ENCODE data around the gene INAFM1.
A peak's percentile ranks its signal among the peaks of the same experiment; 100 is the strongest.

Gene INAFM1

GRCh38 chr19:47305309-47305751 is 30.6 kb downstream of the INAFM1 start:
- no peaks in the 10 kb centered on the region for H3K9me3 ChIP-seq (ENCODE audit: control insufficient read depth, insufficient read depth, low read length)
- peaks cover 2% of the 10 kb centered on the region; the same call in 1 of the 2 replicates for H3F3A ChIP-seq (ENCODE audit: control insufficient read depth, insufficient read depth)
- peak overlapping the region; percentile 51 for H3K4me2 ChIP-seq (ENCODE audit: low read length)
- no peaks in the 10 kb centered on the region for H4K20me1 ChIP-seq (ENCODE audit: control insufficient read depth, insufficient read depth, low read depth, low read length)
- H3K4me3 ChIP-seq (ENCODE audit: low read length), result peak overlapping the region; percentile 6; the same call in 1 of the 2 replicates
- H3K79me2 ChIP-seq (ENCODE audit: control insufficient read depth, low read length), result no peaks in the 10 kb centered on the region
- TF ChIP-seq EZH2phosphoT487 (IDR thresholded peaks at IDR 0.05; ENCODE audit: borderline replicate concordance, low read length) (no peak), CTCF (IDR thresholded peaks at IDR 0.05; ENCODE audit: low read depth, low read length, poor library complexity, severe bottlenecking) (peak; percentile 98)
- H3K4me1 ChIP-seq (ENCODE audit: control insufficient read depth, low read length), result peaks cover 42% of the 10 kb centered on the region
- H3K27ac ChIP-seq (ENCODE audit: low read depth, low read length), result no peak overlapping the region
- H3K27me3 ChIP-seq (ENCODE audit: control insufficient read depth, low read length), result peaks cover 15% of the 10 kb centered on the region; the same call in 1 of the 2 replicates
- H3K9me2 ChIP-seq (replicated peaks; ENCODE audit: control insufficient read depth, low read length), result no peaks in the 10 kb centered on the region
- no peaks in the 10 kb centered on the region for H3K36me3 ChIP-seq (ENCODE audit: control insufficient read depth, low read length)

GRCh38 chr19:47306303-47306702 is 31.6 kb downstream of the INAFM1 start:
- H3K79me2 ChIP-seq (ENCODE audit: control insufficient read depth, low read length), result no peaks in the 10 kb centered on the region
- no peaks in the 10 kb centered on the region for H4K20me1 ChIP-seq (ENCODE audit: control insufficient read depth, insufficient read depth, low read depth, low read length)
- TF ChIP-seq EZH2phosphoT487 (IDR thresholded peaks at IDR 0.05; ENCODE audit: borderline replicate concordance, low read length), result no peak
- TF ChIP-seq CTCF (IDR thresholded peaks at IDR 0.05; ENCODE audit: low read depth, low read length, poor library complexity, severe bottlenecking), result no peak
- H3K4me2 ChIP-seq (ENCODE audit: low read length), result no peak overlapping the region
- no peak overlapping the region for H3K27ac ChIP-seq (ENCODE audit: low read depth, low read length)
- peaks cover 2% of the 10 kb centered on the region; the same call in 1 of the 2 replicates for H3F3A ChIP-seq (ENCODE audit: control insufficient read depth, insufficient read depth)
- peaks cover 36% of the 10 kb centered on the region for H3K4me1 ChIP-seq (ENCODE audit: control insufficient read depth, low read length)
- H3K9me2 ChIP-seq (replicated peaks; ENCODE audit: control insufficient read depth, low read length), result no peaks in the 10 kb centered on the region
- no peaks in the 10 kb centered on the region for H3K36me3 ChIP-seq (ENCODE audit: control insufficient read depth, low read length)
- H3K27me3 ChIP-seq (ENCODE audit: control insufficient read depth, low read length), result peaks cover 17% of the 10 kb centered on the region; the same call in 1 of the 2 replicates
- H3K4me3 ChIP-seq (ENCODE audit: low read length), result no peak overlapping the region
- H3K9me3 ChIP-seq (ENCODE audit: control insufficient read depth, insufficient read depth, low read length), result no peaks in the 10 kb centered on the region

- H3K27me3 ChIP-seq (ENCODE audit: control insufficient read depth, low read length), result peaks cover 17% of the 10 kb centered on the region; the same call in 1 of the 2 replicates
- H3K79me2 ChIP-seq (ENCODE audit: control insufficient read depth, low read length), result no peaks in the 10 kb centered on the region
- H3K4me1 ChIP-seq (ENCODE audit: control insufficient read depth, low read length), result peaks cover 19% of the 10 kb centered on the region
- no peaks in the 10 kb centered on the region for H3K36me3 ChIP-seq (ENCODE audit: control insufficient read depth, low read length)
- no peak overlapping the region for H3K27ac ChIP-seq (ENCODE audit: low read depth, low read length)
- TF ChIP-seq EZH2phosphoT487 (IDR thresholded peaks at IDR 0.05; ENCODE audit: borderline replicate concordance, low read length) (no peak), CTCF (IDR thresholded peaks at IDR 0.05; ENCODE audit: low read depth, low read length, poor library complexity, severe bottlenecking) (no peak)
- no peak overlapping the region for H3K4me3 ChIP-seq (ENCODE audit: low read length)
- peaks cover 1% of the 10 kb centered on the region; the same call in 1 of the 2 replicates for H3F3A ChIP-seq (ENCODE audit: control insufficient read depth, insufficient read depth)
- peak overlapping the region; percentile 26 for H3K4me2 ChIP-seq (ENCODE audit: low read length)
- no peaks in the 10 kb centered on the region for H3K9me2 ChIP-seq (replicated peaks; ENCODE audit: control insufficient read depth, low read length)
- no peaks in the 10 kb centered on the region for H3K9me3 ChIP-seq (ENCODE audit: control insufficient read depth, insufficient read depth, low read length)
- H4K20me1 ChIP-seq (ENCODE audit: control insufficient read depth, insufficient read depth, low read depth, low read length), result no peaks in the 10 kb centered on the region
These were observed 34.4 kb downstream of the INAFM1 start for GRCh38 chr19:47309038-47309437.

Data from DOHH2 (cell line).